NCI-H2171 treated with DMSO at 0.1 percent for 48 hours (cell line): ENCODE data around the gene KRTAP4-2.
"Not testable (repeated sequence)": the region's sequence is repeated elsewhere in the genome, so short reads cannot be mapped to it uniquely, and the experiment has no call there.

Source experiments
- DNase-seq: peaks from one replicate; lab custom pipeline; 2025; lab: John Stamatoyannopoulos, UW

The KRTAP4-2 gene

GRCh38 chr17:41160648-41161047 is 17.4 kb downstream of the KRTAP4-2 start, which contains the start of gene KRTAP4-4:
TSS of gene KRTAP4-4 (minus strand) at chr17:41160748. CDS start at chr17:41160691, 57 bp downstream.
- no peak for DNase-seq

- not testable (repeated sequence) for DNase-seq
Observed at GRCh38 chr17:41160190-41160589, 17.8 kb downstream of the KRTAP4-2 start.

- DNase-seq, result no peak
Observed at GRCh38 chr17:41153856-41154255, 24.2 kb downstream of the KRTAP4-2 start.

GRCh38 chr17:41151525-41151924 is 26.5 kb downstream of the KRTAP4-2 start:
- no peak for DNase-seq

GRCh38 chr17:41150026-41150425 is 28.0 kb downstream of the KRTAP4-2 start:
- no peak for DNase-seq

- DNase-seq, result no peak
Observed at GRCh38 chr17:41149652-41149985, 28.4 kb downstream of the KRTAP4-2 start, which contains the start of gene KRTAP4-5. TSS of gene KRTAP4-5 (minus strand) at chr17:41149825. CDS start at chr17:41149767, 58 bp downstream.

- not testable (repeated sequence) for DNase-seq
Observed at GRCh38 chr17:41148971-41149651, 28.9 kb downstream of the KRTAP4-2 start.

GRCh38 chr17:41147531-41148204 is 30.4 kb downstream of the KRTAP4-2 start:
- no peak for DNase-seq

- no peak for DNase-seq
Observed at GRCh38 chr17:41145261-41145660, 32.8 kb downstream of the KRTAP4-2 start.

GRCh38 chr17:41144846-41145245 is 33.2 kb downstream of the KRTAP4-2 start:
- no peak for DNase-seq

- DNase-seq, result no peak
Observed at GRCh38 chr17:41141361-41141760, 36.7 kb downstream of the KRTAP4-2 start.

- no peak for DNase-seq
Observed at GRCh38 chr17:41140360-41141131, 37.5 kb downstream of the KRTAP4-2 start, which contains the start of gene KRTAP4-6. TSS of gene KRTAP4-6 (minus strand) at chr17:41140544. CDS start at chr17:41140487, 57 bp downstream.

- DNase-seq, result not testable (repeated sequence)
Observed at GRCh38 chr17:41139865-41140264, 38.2 kb downstream of the KRTAP4-2 start.

- no peak for DNase-seq
Observed at GRCh38 chr17:41133880-41134735, 43.9 kb downstream of the KRTAP4-2 start.

- no peak for DNase-seq
Observed at GRCh38 chr17:41131979-41132378, 46.0 kb downstream of the KRTAP4-2 start.
